ENCODE measurements around the gene LIMK1. TPM values are rescaled to one million over a fixed set of nuclear protein-coding genes. Genes with fewer than 3 reads are reported as not detected.

Gene LIMK1
- polyA plus RNA-seq, 3 donors, result 4.5 to 13.2 (median 6.2) TPM

DNA sequence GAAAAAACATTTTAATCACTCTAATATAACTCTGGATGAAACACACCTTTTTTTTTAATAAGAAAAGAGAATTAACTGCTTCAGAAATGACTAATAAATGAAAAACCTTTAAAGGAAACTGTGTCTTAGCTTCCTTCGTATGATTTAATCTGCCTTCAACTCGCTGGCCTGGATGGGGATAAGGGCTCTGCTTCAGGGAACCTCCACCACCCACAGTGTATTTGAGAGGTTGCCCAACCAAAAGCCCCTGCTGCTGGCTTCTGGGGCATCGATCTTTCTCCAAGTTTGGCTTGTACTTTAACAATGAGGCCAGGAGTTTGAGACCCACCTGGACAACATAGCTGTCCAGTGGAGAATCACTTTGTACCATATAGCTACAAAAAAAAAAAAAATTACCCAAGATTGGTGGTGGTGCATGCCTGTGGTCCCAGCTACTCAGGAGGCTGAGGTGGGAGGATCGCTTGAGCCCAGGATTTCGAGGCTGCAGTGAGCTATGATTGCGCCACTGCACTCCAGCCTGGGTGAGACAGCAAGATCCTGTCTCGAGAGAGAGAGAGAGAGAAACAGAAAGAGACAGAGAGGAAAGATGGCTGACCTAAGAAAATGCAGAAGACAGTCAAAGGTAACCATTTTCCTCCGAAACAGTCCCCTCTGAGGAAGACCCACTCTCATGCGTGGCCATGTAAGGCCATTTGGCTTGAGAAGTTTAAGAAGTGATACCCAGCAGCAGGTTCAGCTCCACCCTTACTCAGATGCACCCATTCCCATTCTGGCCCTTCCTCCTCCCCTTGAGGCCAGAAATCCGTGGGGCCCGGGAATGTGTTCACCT is 13.6 kb upstream of the LIMK1 start:
- H3K27ac ChIP-seq (ENCODE audit: low read depth, low read length), result no peak overlapping the region
- 69 to 81% (median 72%) methylated on average over 11 of the region's 11 CpGs for WGBS, 3 donors

GRCh38 chr7:74070619-74070921 is 13.0 kb upstream of the LIMK1 start:
- H3K27ac ChIP-seq (ENCODE audit: low read depth, low read length), result no peak overlapping the region

GRCh38 chr7:74071121-74071520 is 12.5 kb upstream of the LIMK1 start:
- 96 to 97% (median 96%) methylated on average over 3 of the region's 3 CpGs for WGBS, 3 donors
- H3K27ac ChIP-seq (ENCODE audit: low read depth, low read length), result no peak overlapping the region

More at GRCh38 chr7:74070619-74070921, 13.0 kb upstream of the LIMK1 start:
- 66 to 76% (median 68%) methylated on average over 6 of the region's 6 CpGs for WGBS, 3 donors

DNA sequence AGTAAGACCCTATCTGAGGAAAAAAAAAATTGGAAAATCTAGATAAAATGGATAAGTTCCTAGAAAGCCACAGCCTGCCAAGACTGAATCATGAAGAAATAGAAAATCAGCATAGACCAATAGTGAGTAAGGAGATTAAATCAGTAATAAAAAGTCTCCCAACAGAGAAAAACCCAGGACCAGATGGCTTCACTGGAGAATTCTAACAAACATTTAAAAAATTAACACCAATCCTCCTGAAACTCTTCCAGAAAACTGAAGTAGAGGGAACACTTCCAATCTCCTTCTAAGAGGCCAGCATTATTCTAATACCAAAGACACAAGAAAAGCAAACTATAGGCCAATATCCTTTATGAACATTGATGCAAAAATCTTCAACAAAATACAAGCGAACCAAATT is 8.8 kb upstream of the LIMK1 start:
- H3K27ac ChIP-seq (ENCODE audit: low read depth, low read length), result no peak overlapping the region
- WGBS, 3 donors, result 94 to 98% (median 95%) methylated on average over 1 of the region's 1 CpG

DNA sequence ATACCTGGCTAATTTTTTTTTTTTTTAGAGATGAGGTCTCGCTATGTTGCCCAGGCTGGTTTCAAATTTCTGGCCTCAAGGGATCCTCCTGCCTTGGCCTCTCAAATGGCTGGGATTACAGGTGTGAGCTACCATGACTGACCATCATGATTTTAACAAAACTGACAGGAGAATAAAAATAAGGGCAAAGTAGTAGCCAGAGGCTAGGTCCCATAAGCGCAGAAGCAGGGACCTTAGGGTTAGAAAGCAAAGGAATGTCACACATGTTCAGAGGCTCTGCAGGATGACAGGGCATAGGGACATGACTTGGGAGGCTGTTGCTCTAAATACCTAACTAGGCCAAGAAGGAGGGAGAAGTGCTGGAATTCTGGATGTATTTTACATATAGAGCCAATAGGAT is 5.1 kb upstream of the LIMK1 start:
- 93 to 97% (median 96%) methylated on average over 2 of the region's 2 CpGs for WGBS, 3 donors

DNA sequence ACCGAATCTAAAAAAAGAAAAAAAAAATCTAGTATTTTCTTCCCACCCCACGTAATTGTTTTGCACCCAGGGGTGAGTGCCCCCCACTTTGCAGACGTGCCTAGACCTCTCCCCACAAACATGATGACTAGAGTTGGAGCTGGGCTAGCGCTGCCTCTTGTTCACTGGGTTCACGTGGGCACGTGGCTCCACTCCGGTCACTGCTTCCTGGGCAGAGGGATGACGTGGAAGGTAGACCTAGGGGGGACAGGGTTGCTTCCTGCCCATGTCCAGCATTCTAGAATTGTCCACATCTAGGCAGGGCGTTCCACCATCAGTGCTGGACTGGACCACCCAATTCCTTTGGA is 861 bp upstream of the LIMK1 start:
- WGBS, 3 donors, result 86 to 90% (median 88%) methylated on average over 9 of the region's 9 CpGs
- H3K27ac ChIP-seq (ENCODE audit: low read depth, low read length), result no peak overlapping the region

More for the DNA sequence above, 5.1 kb upstream of the LIMK1 start:
- no peak overlapping the region for H3K27ac ChIP-seq (ENCODE audit: low read depth, low read length)

DNA sequence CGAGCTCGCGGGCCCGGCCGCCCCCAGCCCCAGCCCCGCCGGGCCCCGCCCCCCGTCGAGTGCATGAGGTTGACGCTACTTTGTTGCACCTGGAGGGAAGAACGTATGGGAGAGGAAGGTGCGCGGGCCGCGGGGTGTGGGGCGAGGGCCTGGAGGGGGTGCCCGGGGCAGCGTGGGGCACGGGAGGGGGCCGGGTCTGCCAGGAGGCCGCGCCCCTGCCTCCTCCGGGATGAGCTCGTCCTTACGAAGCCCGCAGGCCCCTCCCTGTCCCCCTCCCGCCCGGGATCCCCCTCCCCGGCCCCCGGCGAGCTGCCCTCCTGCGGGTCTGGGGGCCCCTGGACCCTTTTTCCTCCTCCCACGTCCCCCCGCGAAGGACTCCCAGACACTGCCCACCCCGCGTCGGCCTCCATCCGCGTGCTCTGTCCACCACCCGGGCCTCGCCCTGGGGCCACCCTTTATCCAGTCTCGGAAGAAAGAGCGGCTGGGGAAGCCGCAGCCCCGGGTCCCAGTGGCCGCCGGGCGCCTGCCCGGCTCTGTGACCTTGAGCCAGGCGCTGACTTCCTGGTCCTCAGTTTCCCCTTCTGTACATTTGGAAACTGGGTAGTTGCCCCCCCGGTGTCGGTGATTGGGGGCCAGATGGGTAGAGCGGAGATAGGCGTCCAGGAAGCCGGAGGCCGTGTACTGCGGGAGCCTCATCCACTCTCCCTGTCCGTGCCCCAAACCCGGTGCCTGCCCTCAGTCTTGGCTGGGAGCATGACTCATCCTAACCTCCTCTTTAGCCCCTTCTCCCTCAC is 521 bp downstream of the LIMK1 start:
- no peak overlapping the region for H3K27ac ChIP-seq (ENCODE audit: low read depth, low read length)
- WGBS, 3 donors, result 2 to 3% (median 2%) methylated on average over 36 to 61 of the region's 61 CpGs

- 59 to 72% (median 66%) methylated on average over 5 to 6 of the region's 6 CpGs for WGBS, 3 donors
- H3K27ac ChIP-seq (ENCODE audit: low read depth, low read length), result peak overlapping the region; percentile 7
These were observed 1.3 kb downstream of the LIMK1 start for GRCh38 chr7:74084722-74085578.

- no peak overlapping the region for H3K27ac ChIP-seq (ENCODE audit: low read depth, low read length)
These were observed 4.3 kb downstream of the LIMK1 start for GRCh38 chr7:74087791-74088453.

DNA sequence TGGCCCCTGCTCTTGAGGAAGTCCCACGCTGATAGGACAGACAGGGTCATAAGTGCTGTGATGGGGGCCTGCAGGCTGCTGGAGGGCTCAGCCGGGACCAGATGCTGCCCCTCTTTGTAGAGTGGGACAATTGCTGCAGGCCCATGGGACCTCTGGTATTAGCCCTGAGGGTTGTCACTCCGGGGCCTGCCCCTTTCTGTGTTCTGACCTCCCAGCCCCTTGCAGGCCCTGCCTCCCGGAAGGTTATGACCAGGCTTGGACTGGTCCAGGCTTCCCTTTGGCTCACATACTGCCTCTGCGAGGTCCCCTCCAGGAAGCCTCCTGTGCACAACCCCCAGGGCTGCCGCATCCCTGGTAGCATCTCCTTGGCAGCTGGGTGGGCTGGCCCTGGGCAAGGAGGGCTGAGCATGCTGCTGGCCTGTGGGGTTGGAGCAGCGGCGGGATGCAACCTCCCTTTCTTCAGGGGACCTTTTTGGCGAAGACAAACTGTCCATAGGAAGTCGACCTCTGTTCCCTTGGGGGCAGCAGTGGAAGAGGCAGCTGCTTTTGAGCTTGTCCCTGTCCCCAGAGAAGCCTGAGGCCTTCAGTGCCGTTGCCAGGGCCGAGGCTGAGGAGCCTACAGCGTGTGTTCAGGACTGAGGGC is 8.8 kb downstream of the LIMK1 start:
- no peak overlapping the region for H3K27ac ChIP-seq (ENCODE audit: low read depth, low read length)

More at GRCh38 chr7:74087791-74088453, 4.3 kb downstream of the LIMK1 start:
- 93 to 98% (median 96%) methylated on average over 8 to 10 of the region's 10 CpGs for WGBS, 3 donors

DNA sequence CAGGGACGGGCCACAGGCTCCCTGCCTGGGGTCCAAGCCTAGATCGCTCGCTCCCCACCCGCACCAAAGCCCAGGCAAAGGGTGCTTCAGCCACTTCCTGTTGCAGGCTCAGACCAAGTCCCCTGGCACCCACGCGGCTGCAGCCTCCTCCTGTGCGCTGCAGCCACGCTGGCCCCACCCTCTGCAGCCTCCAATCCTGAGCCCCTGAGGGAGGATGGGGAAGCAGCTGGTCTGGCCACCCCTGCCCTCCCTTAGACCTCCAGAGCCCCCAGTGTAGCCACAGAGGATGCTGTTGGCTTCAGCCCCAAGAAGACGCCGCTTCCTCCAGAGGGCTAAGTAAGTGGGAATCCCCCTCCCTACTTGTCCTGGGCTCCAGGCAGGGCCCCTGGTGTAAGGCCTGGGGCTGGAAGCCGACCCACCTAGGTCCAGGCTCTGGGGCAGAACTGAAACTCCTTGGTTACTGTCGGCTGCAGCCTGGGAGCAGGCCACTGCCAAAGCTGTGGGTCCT is 9.4 kb downstream of the LIMK1 start:
- 27 to 78% (median 30%) methylated on average over 12 of the region's 12 CpGs for WGBS, 3 donors
- no peak overlapping the region for H3K27ac ChIP-seq (ENCODE audit: low read depth, low read length)

More for the DNA sequence above, 8.8 kb downstream of the LIMK1 start:
- WGBS, 3 donors, result 44 to 80% (median 55%) methylated on average over 13 of the region's 13 CpGs

DNA sequence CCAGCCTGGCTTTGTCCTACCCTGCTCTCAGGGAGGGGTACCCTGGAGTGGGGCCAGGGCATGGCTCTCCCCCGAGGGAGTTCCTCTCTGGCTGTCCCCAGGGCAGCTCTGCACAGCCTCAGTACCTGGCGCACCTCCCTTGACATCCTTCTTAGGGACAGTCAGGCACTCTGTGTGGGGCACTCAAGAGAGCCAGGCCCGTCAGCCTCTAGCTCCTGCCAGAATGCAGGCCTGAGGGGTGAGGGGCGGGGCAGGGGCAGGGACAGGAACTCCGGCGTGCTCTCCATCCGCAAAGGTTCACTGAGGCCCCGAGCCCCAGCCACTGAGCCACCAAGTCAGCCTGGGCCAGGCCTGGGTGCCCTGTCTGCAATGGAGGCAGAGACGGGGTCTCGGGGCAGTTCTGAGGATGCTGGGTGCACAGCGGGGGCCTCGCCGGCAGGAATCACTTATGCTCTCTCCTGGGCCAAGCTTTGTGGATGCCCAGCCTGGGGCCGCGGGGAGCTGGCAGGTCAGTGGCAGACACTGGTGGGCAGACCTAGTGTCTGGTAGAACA is 10.1 kb downstream of the LIMK1 start:
- 27 to 71% (median 31%) methylated on average over 15 of the region's 15 CpGs for WGBS, 3 donors

DNA sequence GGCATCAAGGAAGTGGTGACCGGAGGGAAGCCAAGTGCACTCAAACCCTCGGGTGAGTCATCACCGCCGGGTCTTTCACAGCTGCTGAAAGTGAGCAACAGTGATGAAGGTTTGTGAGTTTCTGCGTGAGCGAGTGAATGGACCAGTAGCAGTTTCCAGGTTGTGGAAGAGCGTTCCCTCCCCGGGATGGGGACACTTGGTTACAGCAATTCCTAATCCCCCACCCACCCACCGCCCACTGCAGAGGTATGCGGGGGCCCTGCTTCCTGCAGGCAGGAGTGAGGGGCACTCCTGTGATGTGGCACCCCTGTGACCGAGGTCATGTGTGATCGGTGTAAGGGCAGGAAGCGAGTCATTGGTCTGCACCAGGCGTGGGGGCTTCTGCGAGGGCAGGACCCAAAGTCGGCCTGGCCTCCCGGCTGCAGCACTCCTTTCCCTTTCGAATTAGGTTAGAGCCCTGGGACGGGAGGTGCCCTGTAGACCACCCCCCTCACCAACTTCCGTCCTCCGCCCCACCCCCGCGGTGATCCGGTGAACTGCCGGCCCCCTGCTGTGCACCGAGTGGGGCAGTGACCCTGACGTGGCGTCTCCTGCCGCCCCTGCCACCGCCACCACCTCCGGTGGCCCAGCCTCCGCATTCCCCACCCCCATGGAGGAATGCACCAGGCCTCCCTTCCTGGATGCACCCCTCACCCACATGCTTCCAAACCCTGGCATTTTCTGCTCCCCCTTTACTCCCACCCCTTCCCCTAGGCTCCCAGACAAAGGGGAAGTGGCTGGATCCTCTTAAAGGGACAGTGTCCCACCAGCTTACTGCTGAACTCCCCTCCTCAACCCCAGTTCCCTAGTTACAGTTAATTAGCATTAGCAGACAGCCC is 10.9 kb downstream of the LIMK1 start:
- 7 to 43% (median 8%) methylated on average over 28 to 32 of the region's 32 CpGs for WGBS, 3 donors
- H3K27ac ChIP-seq (ENCODE audit: low read depth, low read length), result no peak overlapping the region

More for the DNA sequence above, 10.1 kb downstream of the LIMK1 start:
- H3K27ac ChIP-seq (ENCODE audit: low read depth, low read length), result no peak overlapping the region

DNA sequence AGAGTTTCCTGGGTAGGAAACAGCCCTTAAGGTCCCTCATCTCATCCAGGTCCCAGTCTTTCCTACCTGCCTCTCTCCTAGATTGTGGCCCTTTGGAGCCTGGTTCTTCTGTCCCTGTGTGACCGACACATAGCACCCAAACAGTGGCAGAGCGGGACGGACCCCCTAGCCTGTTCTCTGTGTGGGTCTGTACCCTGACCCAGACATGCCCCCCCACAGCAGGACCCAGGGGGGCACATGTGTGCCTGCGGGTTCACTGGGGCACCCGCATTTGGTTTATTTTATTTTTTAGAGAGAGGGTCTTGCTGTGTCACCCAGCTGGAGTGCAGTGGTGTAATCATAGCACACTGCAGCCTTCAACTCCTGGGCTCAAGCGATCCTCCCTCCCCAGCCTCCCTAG is 11.5 kb downstream of the LIMK1 start:
- WGBS, 3 donors, result 94 to 97% (median 95%) methylated on average over 6 of the region's 6 CpGs
- H3K27ac ChIP-seq (ENCODE audit: low read depth, low read length), result no peak overlapping the region

DNA sequence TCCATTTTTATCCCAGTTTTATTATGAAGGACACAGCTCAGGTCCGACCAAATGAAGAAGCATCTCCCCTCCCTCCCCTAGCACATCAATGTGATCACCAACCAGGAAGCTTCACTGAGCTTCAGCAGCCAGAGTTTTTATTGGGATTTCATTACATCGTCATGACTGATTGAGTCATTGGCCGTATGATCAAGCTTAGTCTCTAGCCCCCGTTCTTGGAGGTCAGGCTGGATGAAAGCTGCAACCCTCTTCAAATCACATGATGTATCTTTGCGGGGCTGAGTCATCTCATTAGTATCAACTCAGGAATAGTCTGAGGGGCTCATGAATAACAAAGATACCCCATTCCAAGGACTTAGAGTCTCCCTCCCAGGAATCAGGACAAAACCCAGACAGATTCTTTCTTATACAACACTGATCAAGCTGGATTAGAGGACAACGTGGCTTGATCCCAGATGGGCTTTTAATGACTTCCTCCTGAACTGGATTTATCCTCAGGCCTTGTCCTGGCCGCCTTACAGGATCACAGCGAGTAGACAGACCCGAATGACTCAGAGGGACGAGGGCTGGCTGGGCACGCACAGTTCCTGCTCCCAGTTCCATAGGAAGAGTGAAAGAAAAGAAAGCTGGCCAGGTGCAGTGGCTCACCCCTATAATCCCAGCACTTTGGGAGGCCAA is 14.5 kb downstream of the LIMK1 start:
- no peak overlapping the region for H3K27ac ChIP-seq (ENCODE audit: low read depth, low read length)
- 74 to 92% (median 78%) methylated on average over 11 of the region's 11 CpGs for WGBS, 3 donors

- WGBS, 3 donors, result 95 to 96% (median 96%) methylated on average over 17 of the region's 17 CpGs
- no peak overlapping the region for H3K27ac ChIP-seq (ENCODE audit: low read depth, low read length)
These were observed 15.4 kb downstream of the LIMK1 start for GRCh38 chr7:74099031-74099430.
